GM19324 (cell line): ENCODE measurements around the gene DNAJC5G.
A peak's percentile ranks its signal among the peaks of the same experiment; 100 is the strongest.
"Not testable (repeated sequence)": the region's sequence is repeated elsewhere in the genome, so short reads cannot be mapped to it uniquely, and the experiment has no call there.

Source experiments
- ATAC-seq: cut with Tn5 transposase; IDR thresholded peaks from one replicate; pipeline ENCODE4 v1.9.1; 2021; ENCODE audit warnings: mild to moderate bottlenecking, moderate library complexity; ENCODE audit not compliant: unreplicated experiment, low FRiP score

DNAJC5G gene

DNA sequence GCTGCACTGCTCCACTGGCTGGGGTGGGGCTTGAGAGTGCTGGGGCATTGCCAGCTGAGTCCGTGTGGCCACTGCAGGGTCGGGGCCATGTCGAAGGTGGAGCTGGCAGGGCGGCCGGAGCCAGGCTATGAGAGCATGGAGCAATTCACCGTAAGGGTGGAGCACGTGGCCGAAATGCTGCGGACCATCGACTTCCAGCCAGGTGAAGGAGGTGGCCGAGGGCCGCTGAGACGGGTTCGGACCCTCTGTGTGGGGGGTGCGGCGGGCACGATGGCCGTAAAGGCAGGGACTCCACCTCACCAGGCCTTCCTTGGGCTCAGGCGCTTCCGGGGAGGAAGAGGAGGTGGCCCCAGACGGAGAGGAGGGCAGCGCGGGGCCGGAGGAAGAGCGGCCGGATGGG, 30.9 kb downstream of the DNAJC5G start:
- no peak for ATAC-seq

DNA sequence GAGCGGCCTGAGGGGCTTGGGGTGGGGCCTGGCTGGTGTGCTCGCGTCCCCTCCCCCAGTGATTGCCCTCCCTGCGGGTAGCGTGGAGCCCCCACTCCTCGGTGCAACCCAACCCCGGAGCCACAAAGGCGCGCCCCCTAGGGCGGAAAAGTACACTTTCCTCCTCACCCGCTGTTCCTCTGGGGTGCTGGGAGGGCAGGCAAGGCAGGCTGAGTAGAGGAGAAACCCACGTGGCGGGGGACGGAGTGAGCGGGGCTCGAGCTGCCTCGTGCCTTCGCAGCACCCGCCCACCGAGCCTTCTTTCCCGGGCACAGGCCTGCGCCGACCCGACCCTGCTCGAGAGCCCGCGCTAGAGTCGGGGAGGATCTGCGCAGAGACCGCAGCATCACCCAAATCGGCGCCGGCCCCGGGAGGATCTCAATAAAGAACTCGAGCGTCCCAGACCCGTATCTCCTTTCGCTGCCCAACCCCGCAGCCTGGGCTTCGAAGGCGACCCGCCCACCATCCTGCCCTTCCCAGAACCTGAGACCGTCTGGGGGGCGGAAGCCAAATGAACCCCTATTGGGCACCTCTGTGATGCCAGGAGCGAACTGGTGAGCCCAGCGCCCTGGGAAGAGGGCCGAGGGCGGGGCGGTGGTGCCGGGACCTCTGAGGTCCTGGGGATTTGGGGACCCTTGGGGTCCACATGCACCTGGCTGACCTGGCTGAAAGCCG, 31.5 kb downstream of the DNAJC5G start:
- no peak for ATAC-seq

DNA sequence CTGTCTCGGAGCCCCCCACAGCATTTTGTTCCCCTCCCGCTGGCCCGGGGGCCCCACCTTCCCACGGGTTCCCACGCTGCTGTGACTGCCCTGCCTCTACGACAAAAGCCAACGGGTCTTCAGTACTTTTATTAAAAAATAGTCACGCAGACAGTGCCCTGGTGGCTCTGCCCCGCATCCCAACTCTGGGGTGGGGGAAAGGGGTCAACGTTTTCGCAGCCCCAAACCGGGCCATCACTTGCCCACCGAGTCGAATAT, 32.0 kb downstream of the DNAJC5G start:
- ATAC-seq: no peak

DNA sequence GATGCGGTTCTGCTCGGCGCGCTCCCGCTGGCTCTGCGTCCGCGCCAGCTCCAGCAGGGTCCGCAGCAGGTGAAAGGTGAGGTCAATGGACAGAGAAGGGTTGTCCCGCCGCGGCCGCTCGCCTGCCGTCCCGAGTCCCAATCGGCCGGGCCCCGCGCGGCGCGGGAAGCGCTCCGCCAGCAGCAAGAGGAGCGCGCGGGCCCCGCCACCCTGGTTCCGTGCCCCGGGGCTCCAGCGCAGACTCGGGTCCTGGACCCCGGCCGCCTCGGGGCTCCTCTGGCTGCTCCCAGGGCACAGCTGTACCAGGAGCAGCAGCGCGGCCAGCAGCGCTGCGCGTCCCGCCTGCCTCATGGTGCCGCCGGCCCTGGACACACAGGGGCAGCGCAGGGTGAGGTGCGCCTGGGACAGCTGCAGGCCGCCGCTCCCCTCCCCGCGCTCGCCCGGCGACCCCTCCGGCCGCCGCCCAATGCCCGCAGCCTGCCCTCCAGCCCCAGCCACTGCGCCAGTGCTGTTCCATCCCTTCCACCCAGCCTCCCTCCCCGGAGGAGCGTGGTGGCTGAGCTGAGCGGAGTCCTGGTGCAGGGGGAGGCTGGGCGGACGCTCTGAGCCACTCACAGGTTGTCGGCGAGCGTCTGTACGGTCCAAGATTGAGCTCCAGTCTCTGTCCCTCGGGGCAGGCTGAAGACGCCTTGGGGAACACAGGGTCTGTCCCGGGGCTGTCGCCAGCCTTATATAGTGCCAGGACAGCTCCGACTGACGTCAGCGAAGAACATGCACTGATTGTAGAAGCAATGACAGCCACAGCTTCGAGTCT, 32.5 kb downstream of the DNAJC5G start:
- no peak for ATAC-seq

DNA sequence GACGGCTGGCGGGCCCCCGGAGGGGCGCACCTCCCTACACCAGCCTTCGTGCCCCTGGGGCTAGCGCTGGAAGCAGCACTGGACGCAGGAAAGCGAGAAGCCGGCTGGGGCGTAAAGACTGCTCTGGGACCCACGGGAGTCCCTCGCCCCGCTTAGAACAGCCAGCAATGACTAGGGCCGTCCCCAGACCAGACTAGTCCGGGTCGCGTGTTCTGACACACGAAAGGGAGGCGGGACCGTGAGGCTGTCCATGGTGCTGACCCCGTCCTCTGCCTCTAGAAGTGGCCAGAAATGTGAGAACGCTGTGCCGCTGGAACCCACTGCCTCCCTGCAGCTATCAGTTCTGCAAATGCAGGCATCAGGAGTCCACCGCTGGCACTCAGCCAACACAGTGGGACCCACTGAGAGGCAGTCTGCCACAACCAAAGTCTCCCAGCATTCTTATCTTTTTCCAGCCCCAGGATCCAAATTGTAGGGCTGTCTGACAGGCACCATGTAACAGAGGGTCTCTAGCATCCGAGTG, 33.2 kb downstream of the DNAJC5G start, which contains the start of gene UCN:
UCN (minus strand) TSS at position 87 of the 523 bp plus-strand sequence. CDS start 550 bp downstream, outside the sequence.
- no peak for ATAC-seq

DNA sequence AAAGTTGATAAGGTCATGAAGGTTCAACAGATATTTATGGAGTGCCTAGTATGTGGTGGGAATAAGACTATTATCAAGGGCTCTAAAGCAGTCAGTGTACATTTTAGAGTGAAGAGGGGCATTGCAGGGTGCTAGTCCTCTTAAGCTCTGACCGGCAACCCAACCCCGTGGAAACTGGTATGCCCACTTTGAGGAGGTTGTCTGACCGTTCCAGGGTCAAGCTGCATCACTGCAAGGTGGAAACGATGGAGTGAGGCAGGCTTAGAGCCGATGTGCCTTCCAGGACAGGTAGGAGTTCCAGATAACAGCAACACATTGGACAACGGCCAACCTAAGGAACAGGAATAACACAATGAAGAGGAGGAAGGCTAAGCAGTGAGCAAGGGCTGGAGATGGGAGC, 34.4 kb downstream of the DNAJC5G start:
- no peak for ATAC-seq

DNA sequence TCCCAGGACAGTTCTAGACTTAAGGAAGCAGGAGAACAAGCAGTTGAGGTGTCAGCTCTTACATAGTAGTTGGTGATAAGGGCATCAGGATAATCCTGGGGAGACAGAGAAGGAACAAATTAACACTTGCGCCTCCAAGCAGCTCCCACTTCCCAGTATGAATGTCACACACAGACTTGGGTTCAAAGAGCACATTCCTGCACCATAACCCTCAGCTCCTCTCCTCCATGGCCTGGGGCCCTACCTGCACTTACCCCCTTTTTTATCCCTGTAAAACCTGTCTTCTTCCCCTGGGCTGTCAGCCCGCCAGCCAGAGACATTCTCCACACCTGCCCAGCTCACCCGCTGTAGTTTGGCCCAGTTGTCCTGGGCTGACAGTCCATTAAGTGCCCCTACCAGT, 36.9 kb downstream of the DNAJC5G start:
- ATAC-seq: no peak

DNA sequence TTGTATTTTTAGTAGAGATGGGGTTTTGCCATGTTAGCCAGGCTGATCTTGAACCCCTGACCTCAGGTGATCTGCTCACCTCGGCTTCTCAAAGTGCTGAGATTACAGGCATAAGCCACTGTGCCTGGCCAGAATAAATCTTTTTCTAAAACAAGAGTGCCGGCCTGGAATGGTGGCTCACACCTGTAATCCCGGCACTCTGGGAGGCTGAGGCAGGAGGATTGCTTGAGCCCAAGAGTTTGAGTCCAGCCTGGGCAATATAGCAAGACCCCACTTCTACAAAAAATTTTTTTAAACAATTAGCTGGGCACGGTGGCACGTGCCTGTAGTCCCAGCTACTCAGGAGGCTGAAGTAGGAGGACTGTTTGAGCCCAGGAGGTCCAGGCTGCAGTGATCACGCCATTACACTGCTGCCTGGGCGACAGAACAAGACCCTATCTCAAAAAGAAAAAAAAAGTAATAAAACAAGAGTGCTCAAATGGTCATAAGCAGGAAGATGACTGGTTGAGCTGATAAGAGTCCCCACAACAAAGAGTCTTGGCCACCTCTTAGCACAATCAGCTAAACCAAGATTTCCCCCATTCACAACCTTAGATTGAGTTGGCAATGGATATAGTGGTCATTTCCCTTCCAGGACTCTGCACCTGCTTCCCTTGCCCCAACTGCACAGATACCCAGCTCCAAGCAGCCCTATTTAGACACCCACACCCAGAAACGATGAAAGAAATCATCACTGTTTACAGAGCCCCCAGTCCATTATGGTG, 38.8 kb downstream of the DNAJC5G start:
- no peak for ATAC-seq

DNA sequence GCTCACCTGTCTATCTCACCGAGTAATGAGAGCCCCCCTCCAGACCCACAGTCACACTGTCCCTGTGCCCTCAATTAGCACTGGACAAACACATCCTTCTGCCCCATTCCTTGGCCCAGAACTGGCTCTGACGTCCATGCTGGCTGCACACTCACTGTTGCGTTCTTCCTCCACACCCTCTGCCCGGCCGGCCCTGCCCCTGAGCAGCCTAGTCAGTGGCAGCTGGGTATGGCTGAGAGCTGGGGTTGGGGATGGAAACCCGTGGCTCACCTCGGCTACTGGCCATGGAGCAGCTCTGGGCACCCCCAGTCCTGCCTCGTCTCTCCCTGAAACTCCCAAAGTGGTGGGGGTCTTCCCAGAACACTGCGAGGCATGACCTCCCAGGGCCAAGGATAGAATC, 39.5 kb downstream of the DNAJC5G start:
- no peak for ATAC-seq

DNA sequence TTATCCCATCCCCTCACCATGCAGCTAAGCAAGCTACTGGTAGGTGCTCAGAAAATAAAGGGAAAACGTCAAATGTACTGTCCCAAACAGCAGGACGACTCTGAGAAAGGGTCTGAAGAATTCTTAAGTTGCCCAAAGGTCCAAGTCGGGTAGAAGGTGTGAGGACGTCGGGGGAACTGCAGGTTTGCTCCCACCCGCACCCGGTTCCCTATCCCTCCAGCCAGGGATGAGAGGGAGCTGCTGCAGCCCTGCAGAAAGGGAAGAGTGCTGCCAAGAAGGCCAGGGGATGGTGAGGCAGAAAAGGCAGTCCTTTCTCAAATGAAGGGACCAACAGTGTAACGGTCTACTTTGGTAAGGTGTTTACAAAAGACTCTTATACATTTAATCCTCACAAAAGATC, 39.9 kb downstream of the DNAJC5G start:
- no peak for ATAC-seq

DNA sequence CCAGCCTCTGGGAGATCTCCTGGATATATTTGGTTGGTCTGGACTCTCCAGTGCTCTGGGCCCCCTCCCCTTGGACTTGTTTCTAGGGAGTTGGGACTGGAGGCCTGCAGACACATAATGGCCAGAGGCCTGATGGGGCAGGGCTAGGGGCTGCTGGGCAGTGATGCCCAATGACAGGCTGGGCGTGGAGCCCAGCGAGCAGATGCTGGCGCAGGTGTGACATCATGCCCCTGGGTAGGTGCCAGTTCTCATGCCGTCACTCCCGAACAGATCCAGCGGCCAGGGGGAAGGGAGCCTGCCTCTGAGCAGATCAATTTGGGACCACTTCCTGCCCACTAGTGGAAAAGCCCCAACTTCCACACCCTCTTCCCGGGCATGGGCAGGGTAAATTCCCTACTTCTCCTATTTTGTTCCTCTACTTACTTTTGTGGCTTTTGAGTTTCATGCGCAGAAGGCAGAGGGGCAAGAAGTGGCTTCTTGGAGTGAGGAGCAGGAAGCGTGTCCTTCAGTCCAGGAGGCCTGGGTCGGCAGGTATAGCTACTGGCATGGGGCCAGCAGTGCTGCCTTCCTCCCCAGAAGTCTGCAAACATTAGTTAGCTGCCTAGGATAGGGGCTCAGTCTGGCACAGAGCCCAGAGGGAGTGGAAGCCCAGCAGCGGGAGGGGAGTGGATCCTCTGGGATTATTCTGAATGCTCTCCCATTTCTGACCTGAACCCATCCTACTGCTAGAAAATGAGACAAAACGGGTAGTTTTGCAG, 41.6 kb downstream of the DNAJC5G start:
- no peak for ATAC-seq

DNA sequence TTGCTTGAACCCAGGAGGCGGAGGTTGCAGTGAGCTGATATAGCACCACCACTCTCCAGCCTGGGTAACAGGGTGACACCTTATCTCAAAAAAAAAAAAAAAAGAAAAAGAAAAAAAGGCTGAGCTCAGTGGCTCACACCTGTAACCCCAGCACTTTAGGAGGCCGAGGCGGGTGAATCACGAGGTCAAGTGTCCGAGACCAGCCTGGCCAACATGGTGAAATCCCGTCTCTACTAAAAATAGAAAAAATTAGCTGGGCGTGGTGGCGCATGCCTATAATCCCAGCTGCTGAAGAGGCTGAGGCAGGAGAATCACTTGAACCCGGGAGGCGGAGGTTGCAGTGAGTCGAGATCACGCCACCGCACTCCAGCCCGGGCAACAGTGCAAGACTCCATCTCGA, 44.6 kb downstream of the DNAJC5G start:
- not testable (repeated sequence) for ATAC-seq

DNA sequence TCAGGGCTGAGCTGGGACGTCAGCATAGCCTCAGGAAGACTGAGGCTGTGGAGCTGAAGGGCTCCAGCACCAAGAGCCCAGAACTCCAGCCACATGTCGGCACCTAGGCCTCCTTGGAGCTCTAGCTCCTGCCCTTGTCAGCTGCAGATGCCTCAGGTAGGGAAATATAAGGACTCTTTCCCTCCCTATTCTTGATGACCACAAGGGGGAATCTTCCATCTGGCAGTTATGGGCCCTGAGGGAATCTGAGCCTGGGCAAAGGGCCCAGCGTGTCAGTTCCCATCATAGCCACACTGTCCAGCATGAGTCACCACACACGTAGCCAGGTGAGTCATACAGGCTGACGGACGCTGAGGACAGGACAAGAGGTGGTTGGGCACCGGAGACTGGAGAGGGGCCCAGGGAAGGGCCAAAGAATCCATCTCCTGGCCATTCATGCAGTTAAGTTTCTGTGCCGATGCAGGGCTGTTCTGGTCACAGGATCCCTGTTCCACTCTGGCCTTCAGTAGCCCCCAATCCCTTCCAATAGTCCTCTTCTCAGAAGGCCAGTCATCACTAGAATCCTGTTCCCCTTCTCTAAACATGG, 45.8 kb downstream of the DNAJC5G start:
- no peak for ATAC-seq

DNA sequence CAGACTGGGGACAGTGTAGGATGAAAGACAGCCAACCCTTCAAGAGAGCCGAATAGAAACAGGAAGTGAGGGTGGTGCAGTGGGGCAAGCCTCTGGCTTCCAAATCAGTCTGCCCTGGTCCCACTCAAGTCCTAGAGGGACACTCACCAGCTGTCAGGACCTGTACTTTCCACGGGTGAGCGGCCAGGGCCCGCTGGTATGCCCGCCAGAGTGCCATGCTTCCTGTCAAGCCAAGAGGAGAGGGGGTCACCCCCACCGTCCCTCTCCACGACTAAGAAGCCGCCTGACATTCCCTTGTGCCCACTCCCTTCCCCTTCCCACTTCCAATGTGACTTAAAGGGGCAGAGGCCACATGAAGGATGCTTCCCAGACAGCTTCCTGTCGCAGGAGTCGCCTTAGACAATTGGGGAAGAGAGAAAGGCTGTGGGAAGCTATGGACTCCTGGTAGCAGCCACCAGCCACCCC, 47.1 kb downstream of the DNAJC5G start:
- ATAC-seq: no peak

DNA sequence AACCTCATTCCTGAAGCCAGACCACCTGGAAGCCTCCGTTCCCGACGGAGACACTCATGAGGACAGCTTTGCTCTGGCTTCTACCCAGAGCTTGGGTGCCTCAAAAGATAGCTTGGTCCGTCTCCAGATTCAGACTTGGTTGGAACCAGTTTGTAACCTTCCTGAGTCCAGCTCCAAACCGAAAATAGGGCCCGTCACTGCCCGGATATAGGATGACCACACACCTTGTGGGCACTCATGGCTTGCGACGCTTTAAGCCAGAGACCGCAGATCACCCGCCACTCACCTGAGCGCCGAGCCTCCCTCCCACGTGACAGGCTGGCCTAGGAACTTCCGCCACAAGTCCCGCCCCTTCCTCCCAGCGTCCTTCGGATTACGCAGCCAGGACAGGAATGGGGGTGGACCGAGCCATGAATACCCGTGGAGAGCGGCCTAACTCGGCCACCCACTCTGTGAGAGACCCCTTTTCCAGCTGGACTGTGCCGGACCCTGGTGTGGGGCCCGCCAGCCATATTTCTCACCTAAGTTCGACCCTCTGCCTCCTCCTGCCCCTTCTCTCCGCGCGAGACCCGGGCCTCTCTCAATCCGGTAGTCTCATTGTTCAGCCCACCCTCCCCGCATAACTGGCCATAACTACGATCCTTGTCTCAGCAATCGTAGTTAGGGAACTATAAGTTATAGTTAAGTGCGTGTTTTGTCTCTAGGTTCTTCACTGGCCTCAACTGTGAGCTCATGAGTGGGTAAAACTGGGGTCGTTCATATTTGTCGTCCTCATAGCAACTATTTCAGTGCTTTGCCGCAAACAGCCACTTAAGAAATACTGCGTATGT, 47.7 kb downstream of the DNAJC5G start, which contains the start of gene MPV17:
MPV17 (minus strand) TSS at position 332 of the 830 bp plus-strand sequence. CDS start 580 bp downstream, outside the sequence.
- peak; percentile 92 for ATAC-seq

DNA sequence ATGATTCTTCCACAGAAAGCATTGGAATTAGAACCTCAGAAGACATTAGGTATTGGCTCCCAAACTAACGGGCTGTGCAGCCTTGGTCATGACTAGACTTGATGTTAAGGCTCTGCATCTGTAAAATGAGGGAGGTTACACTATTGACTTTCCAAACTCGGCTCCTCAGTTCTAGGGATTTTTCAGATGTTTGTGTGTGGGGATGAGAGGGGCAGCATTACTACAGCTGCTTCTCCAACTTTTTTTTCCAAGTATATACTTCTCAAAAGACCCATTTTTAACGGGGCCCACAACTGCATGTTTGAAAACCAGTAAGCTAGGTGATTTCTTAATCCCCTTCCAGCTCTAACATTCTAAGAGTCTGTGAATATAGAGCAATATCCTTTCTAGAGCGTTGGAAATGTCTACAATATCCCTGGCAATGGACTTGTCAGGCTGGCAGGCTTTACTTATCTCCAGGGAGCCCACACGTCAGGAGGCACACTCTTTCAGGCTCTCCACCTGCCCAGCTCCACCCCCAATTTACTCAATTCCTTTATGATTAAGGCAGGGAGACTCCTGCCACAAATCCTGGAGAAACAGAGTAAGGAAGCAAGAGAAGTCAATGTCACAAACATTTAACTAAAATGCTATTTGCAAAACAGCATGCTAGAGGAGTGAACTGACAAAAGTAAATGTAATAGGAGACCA, 48.5 kb downstream of the DNAJC5G start:
- ATAC-seq: no peak

DNA sequence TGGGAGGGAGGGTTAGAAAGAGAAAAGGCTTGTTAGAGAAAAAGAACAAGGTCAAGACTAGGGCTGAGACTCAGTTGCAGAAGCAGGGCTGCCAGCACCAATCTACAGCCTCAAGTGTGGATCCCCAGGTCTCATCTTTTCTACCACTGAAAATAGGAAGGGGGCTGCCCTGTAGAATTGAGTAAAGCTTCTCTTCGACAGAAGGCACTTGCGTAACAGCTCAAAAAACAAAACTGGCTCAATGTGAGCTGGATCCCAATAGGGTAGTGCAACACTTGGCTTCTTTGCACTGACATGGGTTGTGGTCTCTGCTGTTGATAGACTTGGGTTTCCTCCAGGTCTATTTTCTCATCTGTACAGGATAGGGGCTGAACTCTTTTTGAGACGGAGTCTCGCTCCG, 49.5 kb downstream of the DNAJC5G start:
- ATAC-seq: no peak
